Measurements from ENCODE around the gene CTTNBP2NL. TPM values are rescaled to one million over a fixed set of nuclear protein-coding genes. Genes with fewer than 3 reads are reported as not detected.
"Not testable (repeated sequence)": the region's sequence is repeated elsewhere in the genome, so short reads cannot be mapped to it uniquely, and the experiment has no call there.

Gene CTTNBP2NL
- total RNA-seq, 1 donor from 2014 or later = 44.0 TPM

GRCh38 chr1:112450773-112451172 lies 54.8 kb downstream of the CTTNBP2NL start:
- Histone ChIP-seq H3K27me3 (ENCODE audit: control insufficient read depth, insufficient read depth, low read length) (no peaks in the 10 kb centered on the region), H3K36me3 (ENCODE audit: control insufficient read depth, insufficient read depth, low read length) (no peaks in the 10 kb centered on the region), H3K4me3 (ENCODE audit: low read depth, low read length) (no peak overlapping the region)
- no peak for TF ChIP-seq CTCF (IDR thresholded peaks at IDR 0.05; ENCODE audit: insufficient read depth, low read length, poor library complexity, severe bottlenecking)
- no peak for DNase-seq (ENCODE audit: low read depth)

GRCh38 chr1:112451301-112451700 lies 55.3 kb downstream of the CTTNBP2NL start:
- not testable (repeated sequence) for H3K27me3 ChIP-seq (ENCODE audit: control insufficient read depth, insufficient read depth, low read length); H3K4me3 ChIP-seq (ENCODE audit: low read depth, low read length); H3K36me3 ChIP-seq (ENCODE audit: control insufficient read depth, insufficient read depth, low read length); DNase-seq (ENCODE audit: low read depth)

- peaks cover 2% of the 10 kb centered on the region for H3K36me3 ChIP-seq (ENCODE audit: control insufficient read depth, insufficient read depth, low read length)
- TF ChIP-seq CTCF (IDR thresholded peaks at IDR 0.05; ENCODE audit: insufficient read depth, low read length, poor library complexity, severe bottlenecking) = no peak
These were observed 57.9 kb downstream of the CTTNBP2NL start for GRCh38 chr1:112453876-112454275.

GRCh38 chr1:112454316-112454715 lies 58.3 kb downstream of the CTTNBP2NL start:
- Histone ChIP-seq H3K27me3 (ENCODE audit: control insufficient read depth, insufficient read depth, low read length) (no peaks in the 10 kb centered on the region), H3K36me3 (ENCODE audit: control insufficient read depth, insufficient read depth, low read length) (peaks cover 2% of the 10 kb centered on the region), H3K4me3 (ENCODE audit: low read depth, low read length) (no peak overlapping the region)
- TF ChIP-seq CTCF (IDR thresholded peaks at IDR 0.05; ENCODE audit: insufficient read depth, low read length, poor library complexity, severe bottlenecking) = no peak
- peak; percentile 41 for DNase-seq (ENCODE audit: low read depth)

More at GRCh38 chr1:112453876-112454275, 57.9 kb downstream of the CTTNBP2NL start:
- DNase-seq (ENCODE audit: low read depth) = no peak
- Histone ChIP-seq H3K27me3 (ENCODE audit: control insufficient read depth, insufficient read depth, low read length) (no peaks in the 10 kb centered on the region), H3K4me3 (ENCODE audit: low read depth, low read length) (no peak overlapping the region)

- Histone ChIP-seq H3K36me3 (ENCODE audit: control insufficient read depth, insufficient read depth, low read length) (peaks cover 2% of the 10 kb centered on the region), H3K27me3 (ENCODE audit: control insufficient read depth, insufficient read depth, low read length) (no peaks in the 10 kb centered on the region), H3K4me3 (ENCODE audit: low read depth, low read length) (no peak overlapping the region)
- TF ChIP-seq CTCF (IDR thresholded peaks at IDR 0.05; ENCODE audit: insufficient read depth, low read length, poor library complexity, severe bottlenecking) = no peak
- no peak for DNase-seq (ENCODE audit: low read depth)
These were observed 61.2 kb downstream of the CTTNBP2NL start for GRCh38 chr1:112457241-112457640.

- H3K36me3 ChIP-seq (ENCODE audit: control insufficient read depth, insufficient read depth, low read length) = peaks cover 2% of the 10 kb centered on the region
- TF ChIP-seq CTCF (IDR thresholded peaks at IDR 0.05; ENCODE audit: insufficient read depth, low read length, poor library complexity, severe bottlenecking) = no peak
These were observed 61.9 kb downstream of the CTTNBP2NL start for GRCh38 chr1:112457955-112458354.

More at GRCh38 chr1:112457955-112458354, 61.9 kb downstream of the CTTNBP2NL start:
- no peak overlapping the region for H3K4me3 ChIP-seq (ENCODE audit: low read depth, low read length)
- no peaks in the 10 kb centered on the region for H3K27me3 ChIP-seq (ENCODE audit: control insufficient read depth, insufficient read depth, low read length)
- DNase-seq (ENCODE audit: low read depth) = no peak
